Right cardiac atrium (tissue), 5 donors: Measurements from ENCODE around the gene CDK18. TPM values are rescaled to one million over a fixed set of nuclear protein-coding genes. Genes with fewer than 3 reads are reported as not detected.
A peak's percentile ranks its signal among the peaks of the same experiment; 100 is the strongest.

Source experiments
- ATAC-seq, 2 donors: fragments of 200-7000 bp; cut with Tn5 transposase; one replicate each; pipeline versions ENCODE4 v1.8.0 to v1.9.1; 2020; ENCODE audit warnings: moderate library complexity in 2 of 2, mild to moderate bottlenecking in 1 of 2
- DNase-seq, 3 donors: peaks; one replicate each; pipeline ENCODE4 v3.0.0-alpha.2; 2020
- H3K27ac ChIP-seq: one replicate; pipeline ENCODE4 v1.5.1; 2013; ENCODE audit warnings: mild to moderate bottlenecking, low read length, control low read depth, moderate library complexity
- H3K27me3 ChIP-seq: one replicate; pipeline ENCODE4 v1.6.1; 2013; ENCODE audit not compliant: control insufficient read depth, insufficient read depth
- H3K4me1 ChIP-seq: one replicate; pipeline ENCODE4 v1.6.1; 2013; ENCODE audit warnings: low read length; ENCODE audit not compliant: control insufficient read depth, insufficient read depth
- H3K4me3 ChIP-seq: one replicate; pipeline ENCODE4 v1.5.1; 2013; ENCODE audit warnings: low read length, control low read depth
- H3K9me3 ChIP-seq: one replicate; pipeline ENCODE4 v1.6.1; 2013; ENCODE audit warnings: low read length; ENCODE audit not compliant: control insufficient read depth
- WGBS: extraction: QIAGEN DNeasy Blood & Tissue Kit; methylation state at CpG from one replicate; pipeline ENCODE4 v1.1.7; 2013; 5-methylcytosine and 5-hydroxymethylcytosine counted together
- intact Hi-C, 4 donors: fragments of 100-400 bp; cut with DNase I; formaldehyde crosslinking; loops; one replicate each; pipeline versions ENCODE4 v1.11.0 to v1.14.0; 2022 to 2023
- polyA plus RNA-seq: library from polyadenylated mRNA; stranded (reverse); fragments of 200-250 nt; gene quantifications from one replicate; pipeline ENCODE4 v1.2.3, GENCODE V29; 2013
- total RNA-seq, 4 donors: library from RNA; stranded (reverse); fragmentation: NEBNext Ultra II Directional; extraction: Animal tissue kit (Norgen Biotek cat#: 25700); gene quantifications; one replicate each; pipeline ENCODE4 v1.2.1, GENCODE V29; 2021
- donor health status: healthy with polysubstance abuse.
- donor health status: DM: no; HTN: yes; CAD: no.
- donor health status: DM: no; HTN: no; CAD: no.
- donor health status: DM: no; HTN: yes; CAD: no; lungs with severe emphysema.
- donor health status: DM: yes; HTN: yes; CAD: no.

The CDK18 gene
- total and polyA plus RNA-seq, 5 donors = 80.2 to 150 (median 142) TPM

GRCh38 chr1:205565799-205566198 is 61.3 kb downstream of the CDK18 start:
- H3K4me3 ChIP-seq = no peak overlapping the region
- H3K4me1 ChIP-seq = no peaks in the 10 kb centered on the region
- H3K27me3 ChIP-seq = no peaks in the 10 kb centered on the region
- ATAC-seq (no peak), DNase-seq (no peak)
- 79% methylated on average over 3 of the region's 3 CpGs for WGBS
- no peak overlapping the region for H3K27ac ChIP-seq
- H3K9me3 ChIP-seq = peaks cover 2% of the 10 kb centered on the region
- intact Hi-C loops = no loop called here

GRCh38 chr1:205567716-205568115 is 63.2 kb downstream of the CDK18 start:
- ATAC-seq = no peak
- WGBS = 84% methylated on average over 6 of the region's 6 CpGs
- Histone ChIP-seq H3K9me3 (no peaks in the 10 kb centered on the region), H3K27me3 (no peaks in the 10 kb centered on the region), H3K27ac (no peak overlapping the region), H3K4me1 (no peaks in the 10 kb centered on the region), H3K4me3 (no peak overlapping the region)
- intact Hi-C loops = no loop called here
- no peak for DNase-seq

- H3K4me1 ChIP-seq = no peaks in the 10 kb centered on the region
- DNase-seq (no peak), ATAC-seq (no peak)
- 50% methylated on average over 5 of the region's 5 CpGs for WGBS
- no peak overlapping the region for H3K27ac ChIP-seq
- H3K4me3 ChIP-seq = no peak overlapping the region
- intact Hi-C loops = no loop called here
- no peaks in the 10 kb centered on the region for H3K27me3 ChIP-seq
- no peaks in the 10 kb centered on the region for H3K9me3 ChIP-seq
These were observed 63.6 kb downstream of the CDK18 start for GRCh38 chr1:205568135-205568468.

- no peak for ATAC-seq
- Histone ChIP-seq H3K27me3 (no peaks in the 10 kb centered on the region), H3K4me3 (peak overlapping the region; percentile 48), H3K9me3 (no peaks in the 10 kb centered on the region), H3K4me1 (no peaks in the 10 kb centered on the region), H3K27ac (no peak overlapping the region)
- 3% methylated on average over 90 of the region's 90 CpGs for WGBS
- intact Hi-C loops = no loop called here
- DNase-seq = no peak
These were observed 64.2 kb downstream of the CDK18 start for GRCh38 chr1:205568469-205569361.

- no peaks in the 10 kb centered on the region for H3K9me3 ChIP-seq
- ATAC-seq = peak in 1 of 2 donors; percentile 13
- no peak for DNase-seq
- H3K4me1 ChIP-seq = no peaks in the 10 kb centered on the region
- 19% methylated on average over 22 of the region's 22 CpGs for WGBS
- no peaks in the 10 kb centered on the region for H3K27me3 ChIP-seq
- H3K4me3 ChIP-seq = peak overlapping the region; percentile 48
- intact Hi-C loops = no loop called here
- no peak overlapping the region for H3K27ac ChIP-seq
These were observed 65.1 kb downstream of the CDK18 start for GRCh38 chr1:205569411-205570172.

GRCh38 chr1:205570173-205570501 is 65.7 kb downstream of the CDK18 start:
- no peak overlapping the region for H3K4me3 ChIP-seq
- no peaks in the 10 kb centered on the region for H3K27me3 ChIP-seq
- H3K27ac ChIP-seq = no peak overlapping the region
- no peaks in the 10 kb centered on the region for H3K9me3 ChIP-seq
- H3K4me1 ChIP-seq = no peaks in the 10 kb centered on the region
- intact Hi-C loops = no loop called here
- no peak for DNase-seq
- WGBS = 79% methylated on average over 7 of the region's 7 CpGs
- ATAC-seq = no peak

- intact Hi-C loops = no loop called here
- H3K4me1 ChIP-seq = no peaks in the 10 kb centered on the region
- no peaks in the 10 kb centered on the region for H3K9me3 ChIP-seq
- WGBS = 91% methylated on average over 2 of the region's 2 CpGs
- no peak overlapping the region for H3K4me3 ChIP-seq
- H3K27me3 ChIP-seq = no peaks in the 10 kb centered on the region
- no peak overlapping the region for H3K27ac ChIP-seq
- DNase-seq (no peak), ATAC-seq (no peak)
These were observed 66.5 kb downstream of the CDK18 start for GRCh38 chr1:205570796-205571537.

- no peaks in the 10 kb centered on the region for H3K9me3 ChIP-seq
- 73% methylated on average over 4 of the region's 4 CpGs for WGBS
- intact Hi-C loops = no loop called here
- H3K4me3 ChIP-seq = no peak overlapping the region
- H3K4me1 ChIP-seq = no peaks in the 10 kb centered on the region
- H3K27me3 ChIP-seq = no peaks in the 10 kb centered on the region
- H3K27ac ChIP-seq = no peak overlapping the region
- no peak for ATAC-seq
- DNase-seq = no peak
These were observed 67.3 kb downstream of the CDK18 start for GRCh38 chr1:205571747-205572146.

- no peaks in the 10 kb centered on the region for H3K4me1 ChIP-seq
- DNase-seq (no peak), ATAC-seq (no peak)
- intact Hi-C loops = no loop called here
- H3K27me3 ChIP-seq = no peaks in the 10 kb centered on the region
- no peaks in the 10 kb centered on the region for H3K9me3 ChIP-seq
- H3K4me3 ChIP-seq = no peak overlapping the region
- H3K27ac ChIP-seq = no peak overlapping the region
- 87% methylated on average over 1 of the region's 1 CpG for WGBS
These were observed 68.0 kb downstream of the CDK18 start for GRCh38 chr1:205572421-205572820.

GRCh38 chr1:205575294-205575885 is 70.9 kb downstream of the CDK18 start:
- 69% methylated on average over 1 of the region's 1 CpG for WGBS
- no peaks in the 10 kb centered on the region for H3K4me1 ChIP-seq
- DNase-seq (no peak), ATAC-seq (no peak)
- H3K9me3 ChIP-seq = no peaks in the 10 kb centered on the region
- no peak overlapping the region for H3K4me3 ChIP-seq
- intact Hi-C loops = no loop called here
- no peaks in the 10 kb centered on the region for H3K27me3 ChIP-seq
- H3K27ac ChIP-seq = no peak overlapping the region

GRCh38 chr1:205576011-205576410 is 71.5 kb downstream of the CDK18 start:
- ATAC-seq = no peak
- H3K27ac ChIP-seq = no peak overlapping the region
- no peak overlapping the region for H3K4me3 ChIP-seq
- H3K27me3 ChIP-seq = no peaks in the 10 kb centered on the region
- no peaks in the 10 kb centered on the region for H3K9me3 ChIP-seq
- WGBS = 79% methylated on average over 3 of the region's 3 CpGs
- no peaks in the 10 kb centered on the region for H3K4me1 ChIP-seq
- DNase-seq = no peak
- intact Hi-C loops = no loop called here
